ENCODE results near the gene ZBTB21. TPM values are rescaled to one million over a fixed set of nuclear protein-coding genes. Genes with fewer than 3 reads are reported as not detected.

ZBTB21 gene
- total and polyA plus RNA-seq, 2 of the 8 experiments (the other 6 are each of a cell fraction or from before 2014, with no cell fraction given), result 3.9 to 17.8 TPM

- TF ChIP-seq CHD7 (IDR thresholded peaks at IDR 0.05; ENCODE audit: insufficient replicate concordance, low read length) (no peak), RNF2 (IDR thresholded peaks at IDR 0.05; ENCODE audit: borderline replicate concordance, low read depth, low read length, missing control alignments, poor library complexity, severe bottlenecking) (no peak), JUN (IDR thresholded peaks at IDR 0.05; ENCODE audit: low read depth, low read length) (no peak), MAFK (IDR thresholded peaks at IDR 0.05; ENCODE audit: low read depth, low read length) (no peak), EZH2 (IDR thresholded peaks at IDR 0.05; ENCODE audit: low read depth, low read length, severe bottlenecking) (no peak), SAP30 (IDR thresholded peaks at IDR 0.05; ENCODE audit: insufficient read depth, insufficient replicate concordance, low read length) (no peak), GTF2F1 (IDR thresholded peaks at IDR 0.05; ENCODE audit: borderline replicate concordance, low read depth, low read length) (no peak), EP300 (IDR thresholded peaks at IDR 0.05; ENCODE audit: borderline replicate concordance in 1 of 2, low read depth in 2 of 2, low read length in 2 of 2) (no peak)
These were observed 29.3 kb upstream of the ZBTB21 start (continued) for GRCh38 chr21:42039470-42039901.
